Activated CD4-positive, alpha-beta T cell treated with anti-CD3 and anti-CD28 coated beads for 24 hours (primary cell): ENCODE data around the gene PLK5.
"Not testable (repeated sequence)": the region's sequence is repeated elsewhere in the genome, so short reads cannot be mapped to it uniquely, and the experiment has no call there.

ENCODE experiments used
- DNase-seq, 2 donors: peaks; one replicate each; pipeline ENCODE4 v3.0.0-alpha.2; 2020; ENCODE audit warnings: low read depth in 2 of 2

The PLK5 gene

DNA sequence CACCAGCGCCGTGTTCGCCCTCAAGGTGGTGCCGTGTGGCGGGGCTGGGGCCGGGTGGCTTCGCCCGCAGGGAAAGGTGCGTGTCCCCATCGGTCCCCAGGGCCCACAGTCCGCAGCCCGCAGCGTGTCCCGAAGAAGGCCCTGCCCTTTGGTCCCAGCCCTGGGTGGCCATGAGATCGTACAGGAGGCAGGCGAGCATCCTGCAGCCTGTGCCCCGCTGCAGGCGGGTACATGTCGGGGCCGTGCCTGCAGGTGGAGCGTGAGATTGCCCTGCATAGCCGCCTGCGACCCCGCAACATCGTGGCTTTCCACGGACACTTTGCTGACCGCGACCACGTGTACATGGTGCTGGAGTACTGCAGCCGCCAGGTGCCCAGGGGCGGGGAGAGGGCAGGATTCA is 1.5 kb downstream of the PLK5 start:
- no peak for DNase-seq

- no peak for DNase-seq
These were observed 2.3 kb downstream of the PLK5 start for GRCh38 chr19:1526066-1526778.

GRCh38 chr19:1526979-1527649 is 3.2 kb downstream of the PLK5 start:
- no peak for DNase-seq

DNA sequence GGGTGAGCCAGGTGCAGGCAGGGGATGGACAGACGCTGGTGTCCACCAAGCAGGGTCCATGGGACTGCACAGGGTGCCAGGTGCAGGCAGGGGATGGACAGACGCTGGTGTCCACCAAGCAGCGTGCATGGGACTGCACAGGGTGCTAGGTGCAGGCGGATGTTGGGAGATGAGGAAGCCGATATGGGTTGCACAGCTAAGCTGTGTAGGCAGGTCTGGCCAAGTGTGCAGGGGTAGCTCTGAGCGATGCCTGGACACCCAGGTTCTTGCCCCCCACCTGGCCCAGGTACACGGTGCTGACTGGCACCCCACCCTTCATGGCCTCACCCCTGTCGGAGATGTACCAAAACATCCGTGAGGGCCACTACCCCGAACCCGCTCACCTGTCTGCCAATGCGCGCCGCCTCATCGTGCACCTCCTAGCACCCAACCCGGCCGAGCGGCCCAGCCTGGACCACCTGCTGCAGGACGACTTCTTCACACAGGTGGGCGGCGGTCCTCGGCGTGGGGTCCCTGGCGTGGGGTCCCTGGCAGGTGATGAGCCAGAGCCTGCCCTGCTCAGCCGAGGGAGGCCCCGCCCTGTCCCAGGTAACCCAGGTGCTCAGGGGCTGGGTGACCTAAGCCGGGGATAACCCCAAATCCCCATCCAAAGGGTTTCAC is 3.9 kb downstream of the PLK5 start:
- no peak for DNase-seq

DNA sequence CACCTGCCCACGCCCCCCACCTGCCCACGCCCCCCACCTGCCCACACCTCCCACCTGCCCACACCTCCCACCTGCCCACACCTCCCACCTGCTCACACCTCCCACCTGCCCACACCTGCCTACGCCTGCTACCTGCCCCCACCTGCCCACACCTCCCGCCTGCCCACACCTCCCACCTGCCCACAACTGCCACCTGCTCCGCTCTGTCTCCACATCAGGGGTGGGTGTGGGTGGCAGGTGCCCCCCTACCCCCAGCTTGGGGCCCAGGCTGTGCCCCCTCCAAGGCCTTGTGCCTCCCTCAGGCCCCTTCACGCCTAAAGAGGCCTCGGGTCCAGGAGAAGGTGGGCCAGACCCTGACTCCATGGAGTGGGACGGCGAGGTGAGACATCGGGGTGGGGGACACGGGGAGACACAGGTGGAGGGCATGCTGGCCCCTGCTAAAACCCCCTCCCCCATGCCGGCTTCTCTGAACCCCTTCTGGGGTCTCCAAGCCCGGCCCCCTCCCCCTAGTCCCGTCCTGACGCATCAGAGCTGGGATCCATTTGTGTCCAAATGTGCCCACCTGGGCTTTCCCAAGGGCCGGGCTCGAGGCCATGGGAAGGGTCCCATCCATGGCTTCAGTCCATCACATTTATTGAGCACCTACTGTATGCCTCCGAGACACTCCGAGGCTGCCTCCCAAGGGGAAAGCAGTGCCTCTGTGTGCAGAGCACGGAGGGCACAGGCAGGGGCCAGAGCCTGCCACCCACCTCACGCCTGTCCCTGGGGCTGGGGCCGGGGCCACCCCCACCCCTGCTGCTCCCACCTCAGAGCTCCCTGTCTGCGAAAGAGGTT is 4.9 kb downstream of the PLK5 start:
- no peak for DNase-seq

- no peak for DNase-seq
These were observed 5.5 kb downstream of the PLK5 start for GRCh38 chr19:1529430-1529816.

DNA sequence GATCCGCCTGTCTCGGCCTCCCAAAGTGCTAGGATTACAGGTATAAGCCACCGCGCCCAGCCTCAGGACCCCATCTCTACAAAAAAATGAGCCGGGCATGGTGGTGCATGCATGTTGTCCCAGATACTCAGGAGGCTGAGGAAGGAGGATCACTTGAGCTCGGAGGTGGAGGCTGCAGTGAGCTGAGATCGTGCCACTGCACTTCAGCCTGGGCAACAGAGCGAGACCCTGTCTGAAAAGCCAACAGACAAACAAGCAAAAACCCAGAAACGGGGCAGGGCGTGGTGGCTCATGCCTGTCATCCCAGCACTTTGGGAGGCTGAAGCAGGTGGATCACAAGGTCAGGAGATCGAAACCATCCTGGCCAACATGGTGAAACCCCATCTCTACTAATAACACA is 7.0 kb downstream of the PLK5 start:
- not testable (repeated sequence) for DNase-seq

DNA sequence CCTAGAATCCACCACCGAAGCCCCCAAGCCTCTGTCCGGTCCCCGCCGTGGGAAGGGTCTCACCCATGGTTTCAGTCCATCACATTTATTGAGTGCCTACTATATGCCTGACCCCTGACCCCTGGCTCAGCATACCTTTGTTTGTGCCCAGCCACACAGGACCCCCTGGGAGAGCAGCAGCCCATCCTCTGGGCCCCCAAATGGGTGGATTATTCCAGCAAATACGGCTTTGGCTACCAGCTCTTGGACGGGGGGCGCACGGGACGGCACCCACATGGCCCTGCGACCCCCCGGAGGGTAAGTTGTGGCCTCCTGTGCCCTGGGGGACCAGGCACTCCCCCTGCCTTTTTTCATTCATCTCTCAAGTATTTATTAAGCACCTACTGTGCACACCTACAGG is 7.7 kb downstream of the PLK5 start:
- no peak for DNase-seq

DNA sequence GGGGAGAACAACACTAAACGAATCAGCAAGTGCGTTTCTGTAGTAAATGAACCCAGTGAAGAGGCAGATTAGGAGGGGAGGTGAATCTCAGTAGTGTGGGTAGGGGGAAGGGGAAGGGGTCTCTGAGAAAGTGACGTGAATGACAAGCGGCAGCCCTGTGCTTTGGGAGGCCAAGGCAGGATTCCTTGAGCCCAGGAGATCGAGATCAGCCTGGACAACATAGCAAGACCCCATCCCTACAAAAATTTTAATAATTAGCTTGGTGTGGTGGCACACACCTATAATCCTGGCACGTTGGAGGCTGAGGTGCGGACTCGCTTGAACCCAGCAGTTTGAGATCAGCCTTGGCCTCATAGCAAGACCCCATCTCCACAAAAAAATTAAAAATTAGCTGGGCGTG is 8.1 kb downstream of the PLK5 start:
- no peak for DNase-seq

DNA sequence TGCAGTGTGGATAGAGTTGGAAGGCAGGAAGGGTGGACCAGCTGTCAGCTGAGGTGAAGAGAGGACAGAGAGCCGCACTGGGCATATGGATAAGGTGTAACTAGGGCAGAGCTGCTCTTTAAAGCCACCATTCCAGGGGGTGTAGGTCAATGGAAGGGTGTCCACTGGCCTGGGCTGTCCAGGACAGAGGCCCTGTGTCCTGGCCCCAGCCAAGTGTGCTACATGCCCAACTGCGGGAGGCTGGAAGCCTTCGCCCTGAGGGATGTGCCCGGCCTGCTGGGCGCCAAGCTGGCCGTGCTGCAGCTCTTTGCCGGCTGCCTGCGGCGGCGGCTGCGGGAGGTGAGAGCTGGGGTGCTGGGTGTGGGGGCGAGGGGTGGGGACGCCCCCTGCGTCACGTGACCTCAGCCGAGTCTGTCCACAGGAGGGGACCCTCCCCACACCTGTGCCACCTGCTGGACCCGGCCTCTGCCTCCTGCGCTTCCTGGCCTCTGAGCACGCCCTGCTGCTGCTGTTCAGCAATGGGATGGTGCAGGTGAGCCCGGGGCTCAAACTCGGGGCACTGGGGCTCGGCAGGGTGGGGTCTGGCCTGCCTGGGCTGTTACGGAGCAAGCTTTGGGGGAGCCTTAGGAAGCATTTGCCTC is 9.8 kb downstream of the PLK5 start:
- no peak for DNase-seq

- DNase-seq, result no peak
These were observed 11.1 kb downstream of the PLK5 start for GRCh38 chr19:1534972-1535371.

DNA sequence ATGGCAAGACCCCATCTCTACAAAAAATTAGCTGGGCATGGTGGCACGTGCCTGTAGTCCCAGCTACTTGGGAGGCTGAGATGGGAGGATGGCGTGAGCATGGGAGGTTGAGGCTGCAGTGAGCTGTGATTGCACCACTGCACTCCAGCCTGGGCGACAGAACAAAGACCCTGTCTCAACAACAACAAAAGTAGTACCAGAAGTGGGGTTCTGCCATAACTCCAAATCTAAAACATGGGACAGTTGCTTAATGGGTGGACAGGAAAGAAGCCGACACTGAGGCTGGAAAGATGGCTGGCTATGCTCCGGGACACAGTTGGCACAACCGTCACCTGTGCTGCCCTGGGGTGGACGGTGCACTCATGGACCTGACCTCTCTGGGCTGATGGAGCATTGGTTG is 11.8 kb downstream of the PLK5 start:
- DNase-seq, result not testable (repeated sequence)

DNA sequence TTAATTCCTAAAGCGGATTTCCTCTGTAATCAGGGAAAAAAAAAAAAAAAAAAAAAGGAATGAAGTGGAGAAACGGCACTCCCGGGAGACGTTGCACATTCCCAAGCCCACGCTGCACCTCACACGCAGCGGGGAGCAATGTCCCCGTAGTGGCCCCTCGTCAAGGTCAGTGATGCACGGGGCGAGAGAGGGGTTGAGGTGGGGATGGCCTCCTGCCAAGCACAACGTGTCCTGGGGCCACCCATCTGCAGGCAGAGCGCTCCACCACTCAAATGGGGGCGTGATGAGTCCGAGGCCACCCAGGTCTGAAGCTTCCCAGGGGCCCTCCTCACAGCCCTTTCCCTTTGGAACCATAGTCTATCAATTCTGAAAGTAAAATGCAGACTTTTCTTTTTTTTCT is 15.1 kb downstream of the PLK5 start:
- DNase-seq, result no peak

- not testable (repeated sequence) for DNase-seq
These were observed 15.9 kb downstream of the PLK5 start for GRCh38 chr19:1539749-1540148.

- no peak for DNase-seq
These were observed 16.6 kb downstream of the PLK5 start for GRCh38 chr19:1540365-1540925.

DNA sequence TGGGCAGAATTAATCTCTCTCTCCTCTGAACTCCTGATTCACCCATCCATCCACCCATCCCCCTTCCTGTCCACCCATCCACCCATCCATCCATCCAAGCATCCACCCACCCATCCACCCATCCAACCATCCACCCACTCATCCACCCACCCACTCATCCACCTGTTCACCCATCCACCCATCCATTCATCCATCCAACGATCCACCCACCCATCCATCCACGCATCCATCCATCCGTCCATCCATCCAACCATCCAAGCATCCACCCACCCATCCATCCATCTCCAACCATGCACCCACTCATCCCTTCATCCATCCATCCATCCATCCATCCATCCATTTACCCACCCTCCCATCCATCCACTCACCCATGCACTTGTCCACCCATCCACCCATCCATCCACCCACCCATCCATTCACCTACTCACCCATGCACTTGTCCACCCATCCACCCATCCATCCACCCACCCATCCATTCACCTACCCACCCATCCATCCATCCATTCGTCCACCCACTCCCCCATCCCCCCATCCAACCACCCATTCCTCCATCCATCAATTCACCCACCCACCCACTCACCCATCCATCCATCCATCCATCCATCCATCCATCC is 25.6 kb downstream of the PLK5 start:
- no peak for DNase-seq

DNA sequence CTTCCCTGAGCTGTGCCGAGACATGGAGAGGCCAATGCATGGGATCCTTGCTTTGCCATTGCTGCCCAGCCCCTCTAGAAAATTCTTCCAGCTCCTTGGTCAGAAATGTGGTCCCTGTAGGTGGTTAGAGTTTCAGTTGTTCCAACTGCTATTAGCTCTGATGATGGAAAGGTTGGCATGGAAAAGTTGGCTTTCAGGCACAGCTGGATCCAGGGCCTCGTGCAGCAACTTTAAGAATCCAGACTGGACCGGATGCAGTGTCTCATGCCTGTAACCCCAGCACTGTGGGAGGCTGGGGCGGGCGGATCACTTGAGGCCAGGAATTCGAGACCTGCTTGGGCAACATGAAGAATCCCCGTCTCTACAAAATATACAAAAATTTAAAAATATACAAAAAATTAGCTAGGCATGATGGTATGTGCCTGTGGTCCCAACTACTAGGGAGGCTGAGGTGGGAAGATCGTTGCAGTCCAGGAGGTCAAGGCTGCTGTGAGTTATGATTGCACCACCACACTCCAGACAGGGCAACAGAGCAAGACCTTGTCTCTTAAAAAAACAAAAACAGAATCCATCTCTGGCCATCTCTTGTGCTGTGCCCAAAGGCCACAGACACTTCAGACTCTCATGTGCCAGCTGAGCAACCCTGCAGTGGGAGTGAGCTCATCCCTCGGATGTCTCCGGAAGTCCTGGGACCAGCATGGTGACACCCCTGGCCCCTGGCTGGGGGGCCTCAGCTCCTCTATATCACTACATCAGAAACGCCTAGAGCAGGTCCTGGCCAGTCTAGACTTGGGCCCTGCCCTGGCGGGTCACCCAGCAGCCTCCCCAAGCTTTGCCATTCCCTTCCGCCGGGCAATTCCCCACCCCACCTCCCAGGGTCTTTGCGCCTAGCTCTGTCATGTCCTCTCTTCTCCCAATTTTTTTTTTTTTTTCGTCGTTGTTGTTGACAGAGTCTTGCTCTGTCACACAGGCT is 27.5 kb downstream of the PLK5 start:
- DNase-seq, result no peak

- DNase-seq, result no peak
These were observed 29.5 kb downstream of the PLK5 start for GRCh38 chr19:1553415-1553814.

GRCh38 chr19:1554968-1555367 is 31.1 kb downstream of the PLK5 start:
- DNase-seq, result no peak
